Right lobe of liver (tissue), 6 donors: ENCODE measurements around the gene KIF6. TPM values are rescaled to one million over a fixed set of nuclear protein-coding genes. Genes with fewer than 3 reads are reported as not detected.
A peak's percentile ranks its signal among the peaks of the same experiment; 100 is the strongest.

ENCODE experiments used
- ATAC-seq, 4 donors: fragments of 200-7000 bp; cut with Tn5 transposase; one replicate each; pipeline ENCODE4 v1.9.1; 2020; ENCODE audit warnings: mild to moderate bottlenecking in 4 of 4, moderate library complexity in 4 of 4
- DNase-seq, 3 donors: peaks; one replicate each; pipeline ENCODE4 v3.0.0-alpha.2; 2020
- H3K27ac ChIP-seq, 3 donors: fragments of 200-600 bp; one replicate each; pipeline ENCODE4 v1.8.0; 2022
- H3K27me3 ChIP-seq, 2 donors: fragments of 200-600 bp; one replicate each; pipeline ENCODE4 v1.8.0; 2022
- H3K36me3 ChIP-seq, 4 donors: fragments of 200-600 bp; sonication (generic) in 1 of 4; one replicate each; pipeline versions ENCODE4 v1.5.1 to v1.8.0; 2017 to 2022; ENCODE audit warnings: control low read depth in 1 of 4
- H3K4me1 ChIP-seq, 4 donors: fragments of 200-600 bp; sonication (generic) in 1 of 4; one replicate each; pipeline versions ENCODE4 v1.5.1 to v1.8.0; 2017 to 2022; ENCODE audit warnings: control low read depth in 1 of 4
- H3K4me3 ChIP-seq, 3 donors: fragments of 200-600 bp; one replicate each; pipeline ENCODE4 v1.8.0; 2022
- H3K9me3 ChIP-seq, 4 donors: fragments of 200-600 bp; sonication (generic) in 1 of 4; one replicate each; pipeline versions ENCODE4 v1.5.1 to v1.8.0; 2017 to 2022; ENCODE audit warnings: control low read depth in 1 of 4
- POLR2A ChIP-seq: fragments of 450-650 bp; IDR thresholded peaks from one replicate; pipeline ENCODE4 v1.6.1; 2017; ENCODE audit warnings: antibody characterized with exemption, mild to moderate bottlenecking
- WGBS: methylation state at CpG from one replicate; pipeline ENCODE4 v1.1.6; 2018; ENCODE audit warnings: low coverage, low lambda C conversion rate; ENCODE audit not compliant: insufficient coverage; ENCODE audit errors: missing lambda C conversion rate; 5-methylcytosine and 5-hydroxymethylcytosine counted together
- intact Hi-C, 2 donors: fragments of 100-400 bp; cut with DNase I; formaldehyde crosslinking; loops; one replicate each; pipeline versions ENCODE4 v1.11.2 to v1.14.1; 2022
- total RNA-seq, 6 experiments: library from RNA; depleted of rRNA in 2 of 6; stranded (reverse); fragments of >200 nt in 2 of 6; fragmentation: NEBNext Ultra II Directional in 3 of 6; extraction: Animal tissue kit (Norgen Biotek cat#: 25700) in 3 of 6; gene quantifications; one replicate each; pipeline versions ENCODE4 v1.1.0 to v1.2.4, GENCODE V29; 2016 to 2023
- TF ChIP-seq, protein P1 (sequence below), 4 donors: fragments of 200-600 bp in 3 of 4; fragments of 450-650 bp in 1 of 4; IDR thresholded peaks; one replicate each; pipeline versions ENCODE4 v1.5.1 to v1.8.0; 2016 to 2022; ENCODE audit warnings: antibody characterized with exemption in 4 of 4, mild to moderate bottlenecking in 2 of 4
- donor health status: DM: no; HTN: yes; CAD: no.
- donor health status: DM: no; HTN: no; CAD: no.
- donor health status: DM: no; HTN: no; CAD: no.
- donor health status: DM: no; HTN: yes; CAD: no.
- donor health status: DM: no; HTN: yes; CAD: no.

KIF6 gene
- total RNA-seq, 6 experiments from 2014 or later = 0.18 to 0.83 (median 0.37) TPM; not detected in 2

DNA sequence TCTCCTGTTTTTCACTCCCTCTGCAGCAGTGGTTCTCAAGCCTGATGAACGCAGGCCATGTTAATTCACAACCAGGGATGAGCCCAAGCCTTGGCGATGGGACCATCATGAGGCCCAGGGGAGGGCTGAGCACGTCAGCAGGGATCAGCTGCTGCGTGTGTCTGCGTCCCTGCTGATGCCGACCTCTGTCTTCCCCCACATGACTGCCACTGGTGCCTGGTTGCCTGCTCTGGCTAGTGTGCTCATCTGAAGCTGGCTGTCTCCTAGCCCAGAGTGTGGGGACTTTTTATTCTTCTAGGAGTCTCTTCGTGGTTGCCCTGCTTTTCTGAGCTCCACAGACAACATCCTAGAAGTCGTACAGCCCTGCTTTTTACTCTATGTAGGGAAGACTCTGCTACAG lies 361.9 kb downstream of the KIF6 start:
- Histone ChIP-seq H3K4me3 (no peak overlapping the region), H3K9me3 (no peaks in the 10 kb centered on the region), H3K27me3 (no peaks in the 10 kb centered on the region), H3K36me3 (no peaks in the 10 kb centered on the region), H3K4me1 (no peaks in the 10 kb centered on the region), H3K27ac (no peak overlapping the region)
- ATAC-seq (no peak), DNase-seq (no peak)
- 60% methylated on average over 3 of the region's 8 CpGs for WGBS
- TF ChIP-seq, protein P1, sequence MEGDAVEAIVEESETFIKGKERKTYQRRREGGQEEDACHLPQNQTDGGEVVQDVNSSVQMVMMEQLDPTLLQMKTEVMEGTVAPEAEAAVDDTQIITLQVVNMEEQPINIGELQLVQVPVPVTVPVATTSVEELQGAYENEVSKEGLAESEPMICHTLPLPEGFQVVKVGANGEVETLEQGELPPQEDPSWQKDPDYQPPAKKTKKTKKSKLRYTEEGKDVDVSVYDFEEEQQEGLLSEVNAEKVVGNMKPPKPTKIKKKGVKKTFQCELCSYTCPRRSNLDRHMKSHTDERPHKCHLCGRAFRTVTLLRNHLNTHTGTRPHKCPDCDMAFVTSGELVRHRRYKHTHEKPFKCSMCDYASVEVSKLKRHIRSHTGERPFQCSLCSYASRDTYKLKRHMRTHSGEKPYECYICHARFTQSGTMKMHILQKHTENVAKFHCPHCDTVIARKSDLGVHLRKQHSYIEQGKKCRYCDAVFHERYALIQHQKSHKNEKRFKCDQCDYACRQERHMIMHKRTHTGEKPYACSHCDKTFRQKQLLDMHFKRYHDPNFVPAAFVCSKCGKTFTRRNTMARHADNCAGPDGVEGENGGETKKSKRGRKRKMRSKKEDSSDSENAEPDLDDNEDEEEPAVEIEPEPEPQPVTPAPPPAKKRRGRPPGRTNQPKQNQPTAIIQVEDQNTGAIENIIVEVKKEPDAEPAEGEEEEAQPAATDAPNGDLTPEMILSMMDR (IDR thresholded peaks at IDR 0.05) = no peak
- TF ChIP-seq POLR2A = no peak
- intact Hi-C loops = loop anchor here in 1 of 2 donors (10.0 kb wide), 2 partner anchors 542 to 942 kb away; no protein-coding TSS in a partner anchor

DNA sequence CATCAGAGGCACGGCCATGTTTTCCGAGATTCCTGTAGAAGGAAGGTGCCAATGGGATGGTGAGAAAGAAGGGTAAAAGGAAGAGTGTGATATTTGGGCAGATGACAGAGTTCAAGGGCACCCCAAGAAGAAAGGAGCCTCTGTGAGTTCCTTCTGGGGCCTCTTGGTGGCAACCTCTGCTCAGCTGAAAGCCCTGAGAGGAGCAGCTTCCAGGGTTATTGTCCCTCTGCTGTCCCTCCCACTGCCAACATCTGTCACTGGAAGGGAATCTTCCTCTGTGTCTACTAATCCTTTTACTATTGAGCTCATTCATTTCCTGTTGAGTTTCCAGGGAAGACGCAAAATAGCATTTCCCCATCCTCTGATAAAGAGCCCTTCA lies 362.7 kb downstream of the KIF6 start:
- 33% methylated on average over 3 of the region's 3 CpGs for WGBS
- TF ChIP-seq, protein P1 (IDR thresholded peaks at IDR 0.05) = no peak
- no peak for TF ChIP-seq POLR2A
- no peaks in the 10 kb centered on the region for H3K4me1 ChIP-seq
- no peaks in the 10 kb centered on the region for H3K36me3 ChIP-seq
- H3K27ac ChIP-seq = no peak overlapping the region
- H3K4me3 ChIP-seq = no peak overlapping the region
- intact Hi-C loops = loop anchor here in 1 of 2 donors (10.0 kb wide), 2 partner anchors 542 to 942 kb away; no protein-coding TSS in a partner anchor
- H3K27me3 ChIP-seq = no peaks in the 10 kb centered on the region
- H3K9me3 ChIP-seq = no peaks in the 10 kb centered on the region
- ATAC-seq (peak; percentile 26 to 53 (median 40)), DNase-seq (no peak)

DNA sequence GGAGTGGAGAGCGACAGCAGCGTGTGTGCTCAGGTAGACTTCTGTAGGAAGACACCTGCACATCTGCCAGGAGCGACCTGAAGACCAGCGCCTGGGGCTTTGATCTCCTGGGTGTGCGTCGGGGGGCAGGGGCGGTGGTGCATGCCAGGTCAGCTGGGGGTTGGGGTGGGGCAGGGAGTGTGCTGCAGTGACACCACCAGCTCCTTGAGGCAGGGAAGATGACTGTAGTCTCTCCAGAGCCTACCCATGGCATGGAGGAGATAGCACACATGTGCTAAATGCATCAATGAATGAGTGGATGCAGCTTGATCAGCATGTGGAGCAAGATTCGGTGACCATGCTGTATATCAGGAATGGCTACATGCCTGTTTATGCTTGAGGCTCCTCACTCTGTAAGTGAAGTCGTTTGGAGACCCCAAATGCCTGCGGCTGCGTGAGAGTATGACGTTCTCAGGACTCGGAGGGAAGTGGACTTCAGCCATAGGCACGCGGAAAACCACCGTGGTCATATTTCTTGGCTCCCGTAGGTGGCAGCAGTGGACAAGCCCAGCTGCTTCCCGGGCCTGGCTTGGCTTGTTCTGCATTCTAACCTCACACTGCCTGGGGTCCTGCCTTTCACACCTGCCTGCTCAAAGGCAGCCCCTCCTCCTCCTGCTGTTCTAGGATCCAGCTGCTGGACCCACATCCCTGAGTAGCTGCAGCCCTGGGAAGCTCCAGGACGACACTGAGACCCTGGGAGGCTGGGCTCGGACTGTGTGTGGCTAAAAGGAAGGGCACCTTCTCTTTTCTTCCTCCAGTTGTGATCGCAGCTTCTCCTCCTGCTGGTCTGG lies 363.3 kb downstream of the KIF6 start:
- H3K36me3 ChIP-seq = no peaks in the 10 kb centered on the region
- DNase-seq (peak; percentile 64 to 69 (median 67)), ATAC-seq (peak; percentile 88 to 95 (median 92))
- no peak for TF ChIP-seq POLR2A
- TF ChIP-seq, protein P1 (IDR thresholded peaks at IDR 0.05) = peak; percentile 61 to 79 (median 76)
- no peaks in the 10 kb centered on the region for H3K27me3 ChIP-seq
- intact Hi-C loops = loop anchor here in 1 of 2 donors (10.0 kb wide), 2 partner anchors 543 to 943 kb away; no protein-coding TSS in a partner anchor
- no peak overlapping the region for H3K27ac ChIP-seq
- H3K9me3 ChIP-seq = no peaks in the 10 kb centered on the region
- H3K4me1 ChIP-seq = no peaks in the 10 kb centered on the region
- 24% methylated on average over 17 of the region's 21 CpGs for WGBS
- H3K4me3 ChIP-seq = no peak overlapping the region

DNA sequence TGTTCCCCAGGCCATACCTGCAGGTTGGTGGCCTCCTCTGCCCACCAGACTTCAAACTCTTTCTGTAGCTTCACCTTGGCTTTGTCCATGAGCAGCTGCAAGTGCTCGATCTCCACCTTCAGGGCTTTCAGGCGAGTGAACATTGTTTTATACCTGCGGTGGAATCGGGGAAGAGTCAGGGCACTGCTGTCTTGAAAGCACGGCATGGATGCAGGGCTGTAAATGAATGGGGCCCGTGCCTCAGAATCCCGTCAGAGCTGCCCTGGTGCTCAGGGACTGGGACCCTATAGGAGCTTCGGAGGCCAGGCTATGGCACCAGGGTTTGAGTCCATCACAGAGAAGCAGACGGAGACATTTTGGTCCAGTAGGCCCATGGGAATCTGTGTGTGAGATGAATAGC lies 364.8 kb downstream of the KIF6 start:
- TF ChIP-seq POLR2A = no peak
- TF ChIP-seq, protein P1 (IDR thresholded peaks at IDR 0.05) = no peak
- no peak overlapping the region for H3K4me3 ChIP-seq
- intact Hi-C loops = loop anchor here in 1 of 2 donors (10.0 kb wide), 2 partner anchors 544 to 944 kb away; no protein-coding TSS in a partner anchor
- no peaks in the 10 kb centered on the region for H3K27me3 ChIP-seq
- no peak for DNase-seq
- ATAC-seq = no peak
- no peaks in the 10 kb centered on the region for H3K9me3 ChIP-seq
- no peaks in the 10 kb centered on the region for H3K36me3 ChIP-seq
- WGBS = 76% methylated on average over 8 of the region's 9 CpGs
- H3K27ac ChIP-seq = no peak overlapping the region
- no peaks in the 10 kb centered on the region for H3K4me1 ChIP-seq
